GM18909 (cell line): ENCODE measurements around the gene PARP3.
"Not testable (repeated sequence)": the region's sequence is repeated elsewhere in the genome, so short reads cannot be mapped to it uniquely, and the experiment has no call there.

ENCODE experiments used
- ATAC-seq: cut with Tn5 transposase; IDR thresholded peaks from one replicate; pipeline ENCODE4 v1.9.1; 2021; ENCODE audit warnings: mild to moderate bottlenecking; ENCODE audit not compliant: unreplicated experiment, poor library complexity

Gene PARP3

DNA sequence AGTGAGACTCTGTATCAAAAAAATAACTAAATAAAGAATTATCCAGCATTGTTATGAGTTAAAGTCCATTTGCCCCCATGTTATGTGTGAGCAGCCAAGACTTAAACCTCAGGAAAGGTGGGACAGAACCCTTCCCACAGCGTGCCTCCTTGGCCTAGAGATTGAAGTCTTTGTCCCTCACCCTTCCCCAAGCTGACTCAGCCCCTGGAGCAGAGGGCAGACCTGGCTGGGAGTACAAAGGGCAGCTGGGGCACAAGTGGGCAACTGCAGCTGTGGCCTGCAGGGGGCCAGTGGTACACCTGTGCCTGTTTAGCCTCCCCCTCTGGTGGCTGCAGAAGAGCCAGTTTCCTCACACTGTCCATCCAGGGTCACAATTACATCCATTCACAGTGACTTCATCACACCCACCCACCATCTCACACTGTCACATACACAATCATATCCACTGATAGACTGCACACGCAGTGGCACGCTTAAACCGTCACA lies 40.2 kb downstream of the PARP3 start:
- peak; percentile 51 for ATAC-seq

DNA sequence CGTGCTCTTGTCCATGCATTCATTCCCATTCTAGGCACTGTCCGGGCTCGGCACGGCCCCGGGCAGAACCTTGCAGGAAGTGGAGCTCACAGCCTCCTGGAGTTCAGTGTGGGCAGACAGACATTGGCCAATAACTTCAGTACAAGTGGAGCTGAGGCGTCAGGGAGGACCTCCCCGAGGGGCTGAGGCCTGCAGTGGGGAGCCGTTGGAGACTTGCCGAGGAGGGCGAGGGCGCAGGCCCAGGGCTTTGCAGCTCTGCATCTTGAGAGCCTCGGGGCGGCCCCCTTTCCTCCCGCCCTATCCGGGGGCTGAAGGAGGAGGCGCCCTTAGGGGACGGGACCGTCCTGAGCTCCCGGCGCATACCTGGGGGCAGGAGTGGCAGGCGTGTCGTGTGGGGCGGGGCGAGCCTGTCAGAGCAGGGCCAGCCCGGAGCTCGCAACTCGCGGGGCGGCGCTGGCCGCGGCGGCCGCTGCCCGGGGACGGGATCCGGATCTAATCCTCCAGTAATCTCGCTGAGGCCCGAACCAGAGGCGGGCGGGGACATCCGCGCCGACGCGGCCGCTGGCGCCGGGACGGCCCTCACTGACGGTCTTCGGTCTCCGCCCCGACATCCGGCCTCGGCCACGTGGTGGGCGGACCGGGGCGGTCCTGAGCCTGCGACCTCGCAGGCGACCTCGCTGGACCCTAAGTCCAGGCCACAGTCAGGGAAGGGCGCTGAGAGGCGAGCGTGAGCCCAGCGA lies 40.8 kb downstream of the PARP3 start, which contains the start of gene ACY1:
TSS of gene ACY1 (plus strand) at position 698 of the 740 bp plus-strand sequence. CDS start 530 bp downstream, outside the sequence.
- ATAC-seq = peak; percentile 75

DNA sequence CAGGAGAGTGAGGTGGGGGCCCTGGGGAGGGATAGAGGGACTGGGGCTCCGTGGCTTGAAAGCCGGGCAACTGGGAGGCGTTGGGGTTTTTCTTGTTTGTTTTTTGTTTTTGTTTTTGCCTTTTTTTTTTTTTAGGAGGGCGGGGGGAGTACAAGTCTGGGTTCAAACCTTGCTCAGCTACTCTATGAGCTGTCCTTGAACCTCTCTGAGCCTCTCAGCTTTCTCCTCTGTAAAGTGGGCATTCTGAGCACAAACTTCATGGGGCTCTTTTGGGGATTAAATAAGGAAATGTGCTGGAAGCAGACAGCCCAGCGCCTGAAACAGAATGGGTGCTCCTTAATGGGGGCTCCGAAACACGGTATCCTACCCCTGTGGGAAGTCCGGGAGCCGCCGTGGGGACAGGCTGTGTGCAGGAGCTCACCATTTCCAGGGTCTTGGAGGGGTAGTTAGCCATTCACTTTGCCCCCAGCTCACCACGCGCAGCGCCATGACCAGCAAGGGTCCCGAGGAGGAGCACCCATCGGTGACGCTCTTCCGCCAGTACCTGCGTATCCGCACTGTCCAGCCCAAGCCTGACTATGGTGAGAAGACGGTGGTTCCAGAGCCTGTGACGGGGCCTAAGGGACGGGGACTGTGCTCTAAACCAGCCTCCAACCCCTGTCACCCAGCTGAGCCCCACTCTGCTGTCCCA lies 41.6 kb downstream of the PARP3 start:
- no peak for ATAC-seq

DNA sequence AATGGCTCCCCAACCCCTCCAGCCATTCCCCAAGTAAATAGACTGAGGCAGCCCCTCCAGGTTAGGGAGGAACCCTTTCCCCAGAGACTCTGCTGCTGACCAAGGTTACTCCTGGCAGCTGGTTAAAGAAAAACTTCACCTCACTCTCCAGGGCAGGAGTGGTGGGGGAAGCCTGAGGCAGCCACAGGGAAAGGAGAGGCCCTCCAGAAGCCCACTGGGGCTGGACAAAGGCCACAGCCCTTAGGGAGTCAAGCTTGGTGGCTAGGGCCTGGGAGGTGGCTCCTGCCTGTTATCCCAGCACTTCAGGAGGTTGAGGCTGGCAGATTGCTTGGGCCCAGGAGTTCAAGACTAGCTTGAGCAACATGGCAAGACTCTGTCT lies 42.1 kb downstream of the PARP3 start:
- ATAC-seq = no peak

DNA sequence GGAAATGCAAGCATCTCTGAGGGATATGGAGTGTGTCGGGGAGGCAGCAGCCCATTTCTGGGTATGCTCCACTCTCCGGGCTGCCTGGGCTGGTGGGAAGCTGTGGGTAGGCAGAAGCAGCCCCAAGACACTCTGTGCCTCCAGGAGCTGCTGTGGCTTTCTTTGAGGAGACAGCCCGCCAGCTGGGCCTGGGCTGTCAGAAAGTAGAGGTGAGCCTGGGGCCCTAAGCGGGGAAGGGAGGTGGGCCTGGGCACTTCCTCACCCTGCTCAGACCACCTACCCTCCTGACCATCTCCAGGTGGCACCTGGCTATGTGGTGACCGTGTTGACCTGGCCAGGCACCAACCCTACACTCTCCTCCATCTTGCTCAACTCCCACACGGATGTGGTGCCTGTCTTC lies 42.9 kb downstream of the PARP3 start:
- ATAC-seq = no peak

DNA sequence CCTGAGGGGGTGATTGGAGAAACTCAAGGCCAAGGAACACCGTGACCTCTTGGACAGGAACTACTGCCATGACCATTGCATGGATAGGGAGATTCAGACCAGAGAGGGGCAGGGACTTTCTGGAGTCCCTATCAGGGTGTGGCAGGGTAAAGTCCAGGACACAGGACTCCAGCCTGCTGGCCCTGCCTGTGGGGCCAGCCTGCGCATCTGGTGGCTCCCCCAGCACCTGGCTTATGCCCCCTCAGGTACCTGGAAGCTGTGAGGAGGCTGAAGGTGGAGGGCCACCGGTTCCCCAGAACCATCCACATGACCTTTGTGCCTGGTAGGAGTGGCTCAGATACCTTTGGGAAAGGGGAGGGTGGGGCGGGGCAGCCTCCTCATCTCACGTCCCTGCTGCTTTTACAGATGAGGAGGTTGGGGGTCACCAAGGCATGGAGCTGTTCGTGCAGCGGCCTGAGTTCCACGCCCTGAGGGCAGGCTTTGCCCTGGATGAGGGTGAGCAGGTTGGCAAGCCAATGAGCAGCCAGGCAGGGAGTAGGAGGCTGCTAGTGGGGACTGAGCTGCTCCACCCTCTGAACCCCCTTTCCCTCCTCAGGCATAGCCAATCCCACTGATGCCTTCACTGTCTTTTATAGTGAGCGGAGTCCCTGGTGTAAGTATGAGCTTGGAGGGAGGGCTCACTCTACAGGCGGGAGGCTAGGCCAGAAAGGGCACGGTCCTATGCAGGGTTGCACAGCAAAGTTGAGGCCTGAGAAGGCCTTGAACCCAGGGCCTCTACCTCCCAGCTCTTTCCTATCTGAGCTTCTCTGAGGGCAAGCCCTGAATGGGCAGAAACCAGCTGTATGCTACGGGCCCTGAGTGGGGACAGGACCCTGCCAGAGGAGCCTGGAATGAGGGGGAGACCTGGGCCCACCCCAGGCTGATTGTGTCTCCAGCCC lies 44.1 kb downstream of the PARP3 start:
- ATAC-seq = no peak

DNA sequence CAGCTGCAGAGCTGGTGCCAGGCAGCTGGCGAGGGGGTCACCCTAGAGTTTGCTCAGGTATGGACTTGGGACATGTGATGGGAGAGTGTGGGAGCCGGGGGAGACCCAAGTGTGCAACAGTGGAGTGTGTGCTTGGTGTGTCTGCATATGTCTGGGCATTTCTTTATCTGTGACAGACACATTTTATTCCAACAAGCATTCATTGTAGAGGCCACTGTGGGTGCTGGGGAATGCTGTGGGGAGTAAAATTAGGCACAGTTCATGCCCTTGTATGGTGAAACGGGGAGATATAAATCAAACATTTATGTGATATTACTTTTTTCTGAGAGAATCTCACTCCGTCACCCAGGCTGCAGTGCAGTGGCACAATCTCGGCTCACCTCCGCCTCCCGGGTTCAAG lies 45.4 kb downstream of the PARP3 start:
- ATAC-seq = no peak

DNA sequence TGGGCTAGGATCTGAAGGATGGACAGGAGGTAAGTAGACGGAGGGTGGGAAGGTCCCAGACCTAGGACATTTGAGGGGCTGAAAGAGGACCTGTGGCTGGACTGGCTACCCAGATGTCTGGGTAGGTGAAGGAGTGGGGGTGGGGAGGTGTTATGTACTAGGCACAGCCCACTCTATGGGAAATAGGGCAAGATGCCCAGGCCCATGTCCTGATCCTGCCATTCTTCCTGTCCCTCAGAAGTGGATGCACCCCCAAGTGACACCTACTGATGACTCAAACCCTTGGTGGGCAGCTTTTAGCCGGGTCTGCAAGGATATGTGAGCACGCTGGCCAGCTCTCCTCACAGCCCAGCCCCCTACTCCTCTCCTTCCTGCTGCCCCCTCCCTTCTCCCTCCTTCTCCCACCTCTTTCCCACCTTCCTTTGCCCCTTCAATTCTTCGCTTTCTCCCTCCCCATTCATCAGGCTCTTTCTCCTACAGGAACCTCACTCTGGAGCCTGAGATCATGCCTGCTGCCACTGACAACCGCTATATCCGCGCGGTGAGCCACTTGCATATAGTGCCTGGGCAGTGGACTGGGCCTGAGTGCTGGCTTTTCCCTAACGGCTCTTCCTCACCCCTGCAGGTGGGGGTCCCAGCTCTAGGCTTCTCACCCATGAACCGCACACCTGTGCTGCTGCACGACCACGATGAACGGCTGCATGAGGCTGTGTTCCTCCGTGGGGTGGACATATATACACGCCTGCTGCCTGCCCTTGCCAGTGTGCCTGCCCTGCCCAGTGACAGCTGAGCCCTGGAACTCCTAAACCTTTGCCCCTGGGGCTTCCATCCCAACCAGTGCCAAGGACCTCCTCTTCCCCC lies 46.4 kb downstream of the PARP3 start:
- no peak for ATAC-seq

DNA sequence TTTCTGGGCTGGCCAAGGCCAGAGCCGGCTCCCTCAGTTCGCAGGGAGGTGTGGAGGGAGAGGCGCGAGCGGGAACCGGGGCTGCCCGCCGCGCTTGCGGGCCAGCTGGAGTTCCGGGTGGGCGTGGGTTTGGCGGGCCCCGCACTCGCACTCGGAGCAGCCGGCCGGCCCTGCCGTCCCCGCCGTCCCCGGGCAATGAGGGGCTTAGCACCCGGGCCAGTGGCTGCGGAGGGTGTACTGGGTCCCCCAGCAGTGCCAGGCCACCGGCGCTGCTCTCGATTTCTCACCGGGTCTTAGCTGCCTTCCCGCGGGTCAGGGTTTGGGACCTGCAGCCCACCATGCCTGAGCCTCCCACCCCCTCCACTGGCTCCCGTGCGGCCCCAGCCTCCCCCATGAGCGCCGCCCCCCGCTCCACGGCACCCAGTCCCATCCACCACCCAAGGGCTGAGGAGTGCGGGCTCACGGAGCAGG lies 48.4 kb downstream of the PARP3 start:
- ATAC-seq = not testable (repeated sequence)

DNA sequence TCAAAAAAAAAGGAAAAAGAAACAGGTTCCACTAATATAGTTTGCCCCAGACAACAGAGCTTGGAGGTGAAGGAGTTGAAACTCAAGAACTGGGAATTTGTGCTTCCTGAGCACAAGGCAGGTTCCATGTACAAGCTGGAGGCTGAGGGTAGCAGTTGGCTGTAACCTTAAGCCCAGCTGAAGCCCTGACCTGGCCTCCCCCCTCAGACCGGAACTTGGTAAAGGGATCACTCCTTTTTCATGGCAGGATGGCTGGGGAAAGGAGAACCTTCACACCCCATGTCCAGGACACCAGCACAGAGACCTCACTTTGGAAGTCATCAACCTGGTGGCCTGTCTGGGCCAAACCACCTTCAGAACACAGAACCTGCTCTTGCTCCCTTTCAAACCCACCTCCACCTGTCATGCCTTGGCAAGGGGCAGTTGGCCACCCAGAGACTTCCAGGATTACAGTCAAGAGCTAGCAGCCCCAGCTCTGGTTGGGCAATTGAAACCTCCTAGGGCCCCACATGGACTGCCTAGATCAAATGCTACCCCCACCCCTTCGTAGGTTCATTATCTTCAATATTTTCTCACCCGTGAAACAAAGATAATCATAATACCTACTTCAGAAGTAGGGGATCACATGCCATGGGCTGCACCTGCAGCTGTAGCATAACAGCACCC lies 50.0 kb downstream of the PARP3 start:
- no peak for ATAC-seq

DNA sequence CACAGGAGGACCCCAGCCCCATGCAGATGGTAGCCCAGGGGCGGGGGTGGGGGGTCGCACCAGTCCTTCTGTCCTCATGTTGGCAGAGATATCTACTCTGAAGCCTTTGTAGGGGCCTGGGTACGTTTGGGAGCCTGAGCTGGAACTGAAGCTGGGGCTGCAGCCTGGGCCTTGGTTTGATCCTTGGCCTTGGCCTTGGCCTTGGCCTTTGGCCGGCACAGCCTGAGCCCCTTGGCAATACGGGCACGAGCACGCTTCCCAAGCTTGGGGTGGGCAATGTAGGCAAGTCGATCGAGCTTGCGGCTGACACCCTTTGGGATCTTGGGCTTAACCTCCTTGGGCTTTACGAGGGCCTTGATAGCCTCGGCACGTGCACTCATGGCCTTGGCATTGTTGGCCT lies 51.5 kb downstream of the PARP3 start:
- not testable (repeated sequence) for ATAC-seq

DNA sequence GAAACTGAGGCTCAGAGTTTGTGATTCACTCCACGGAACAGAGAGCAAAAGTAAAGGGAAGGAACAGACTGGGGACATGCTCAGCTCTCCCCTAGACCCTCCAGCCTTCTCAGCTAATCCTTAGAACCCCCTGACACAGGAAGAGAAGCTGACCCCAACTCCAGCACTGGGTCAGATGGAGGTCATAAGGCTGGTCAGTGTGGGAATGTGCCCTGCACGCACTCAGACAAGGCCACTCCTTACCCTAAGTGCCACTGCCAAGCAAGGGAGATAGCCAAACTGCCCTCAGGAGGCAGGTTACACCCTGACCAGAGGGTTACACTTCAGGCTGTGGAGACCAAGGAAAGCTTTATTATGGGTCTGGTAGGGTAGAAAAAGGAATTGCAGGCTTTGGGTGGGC lies 52.4 kb downstream of the PARP3 start:
- no peak for ATAC-seq

DNA sequence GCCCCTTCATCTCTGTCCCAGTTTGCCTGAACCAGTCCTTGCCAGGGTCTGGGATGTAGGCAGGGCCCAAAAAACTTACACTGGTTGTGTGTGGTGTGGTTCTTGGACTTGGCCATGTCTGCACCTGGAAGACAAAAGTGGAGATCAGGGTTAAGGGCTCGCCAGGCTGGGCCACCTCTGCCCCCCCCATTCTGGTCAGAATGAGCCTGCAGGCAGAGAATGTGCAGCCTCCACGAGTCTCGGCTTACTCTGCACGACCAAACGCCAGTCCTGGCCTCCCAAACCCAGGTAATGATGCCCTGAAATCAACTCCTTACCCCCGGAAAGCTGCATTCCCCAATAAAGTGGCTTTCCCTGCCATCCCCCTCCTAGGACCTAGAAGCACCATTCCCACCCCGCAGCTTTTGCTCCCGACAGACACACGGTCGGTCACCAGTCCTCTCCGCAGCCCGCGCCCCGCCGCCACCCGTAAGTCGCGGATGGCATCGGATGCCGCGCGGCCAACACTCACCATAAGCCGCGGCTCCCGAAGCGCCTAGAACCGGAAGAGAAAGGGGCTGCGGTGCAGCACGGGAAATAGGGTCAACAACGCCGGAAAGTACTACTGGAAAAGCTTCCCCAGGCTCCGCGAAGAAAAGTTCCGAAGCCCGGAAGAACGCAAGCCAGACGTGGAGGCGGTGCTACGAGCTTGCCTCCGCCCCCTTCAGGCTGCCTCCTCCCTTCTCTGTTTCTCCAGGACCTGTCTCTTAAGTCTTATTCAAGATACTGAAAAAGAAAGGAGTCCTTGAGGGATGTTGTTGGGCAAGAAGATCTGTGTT lies 53.4 kb downstream of the PARP3 start, which contains the start of gene RPL29:
TSS of gene RPL29 (minus strand) at position 550 of the 818 bp plus-strand sequence. CDS start at position 116, 434 bp downstream.
- ATAC-seq = peak; percentile 77

DNA sequence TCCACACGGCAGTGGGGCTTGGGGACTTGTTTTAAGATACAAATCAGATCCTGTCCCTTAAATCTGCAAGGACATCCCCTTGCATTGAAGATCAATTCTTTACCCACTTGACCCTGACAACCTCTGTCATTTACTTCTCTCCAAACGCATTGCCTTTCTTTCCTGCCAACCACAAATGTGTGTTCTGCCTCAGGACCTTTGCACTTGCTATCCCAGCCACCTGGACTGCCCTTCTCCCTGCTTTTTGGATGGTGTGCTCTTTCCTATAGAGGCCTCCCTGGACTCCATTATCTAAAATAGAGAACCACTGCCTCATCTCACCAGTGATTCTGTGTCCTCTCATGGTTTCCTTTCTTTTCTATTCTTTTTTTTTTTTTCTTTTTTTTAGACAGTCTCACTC lies 55.0 kb downstream of the PARP3 start:
- ATAC-seq = no peak

DNA sequence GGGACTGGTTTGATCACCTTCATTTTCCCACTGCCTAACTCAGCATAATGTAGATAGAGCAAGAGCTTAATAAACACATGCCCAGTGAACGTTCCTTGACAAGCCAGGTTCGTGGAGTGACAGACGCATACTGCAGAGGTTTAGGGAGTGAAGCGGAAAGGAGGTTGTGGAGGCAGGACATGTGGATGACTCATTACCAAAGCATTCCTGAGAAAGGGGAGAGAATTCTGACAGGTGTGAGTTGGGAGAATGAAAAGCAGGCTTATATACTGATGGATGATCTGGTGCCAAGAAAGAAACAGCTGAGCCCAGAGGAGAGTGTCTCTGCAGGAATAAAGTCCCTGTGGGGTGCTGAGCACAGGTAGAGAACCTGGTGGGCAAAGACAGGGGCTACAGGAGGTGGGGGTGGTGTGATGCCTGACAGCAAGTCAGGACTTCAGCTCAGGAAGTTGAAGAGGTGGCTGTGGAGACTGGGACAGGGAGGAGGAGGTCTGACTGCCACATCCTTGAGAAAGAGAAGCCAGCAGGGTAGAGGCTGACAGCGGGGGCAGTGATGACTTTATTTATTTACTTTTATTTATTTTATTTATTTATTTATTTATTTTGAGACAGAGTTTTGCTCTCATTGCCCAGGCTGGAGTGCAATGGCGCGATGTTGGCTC lies 55.9 kb downstream of the PARP3 start:
- ATAC-seq = no peak
